ENCODE data around the gene PLPP6.

DNA sequence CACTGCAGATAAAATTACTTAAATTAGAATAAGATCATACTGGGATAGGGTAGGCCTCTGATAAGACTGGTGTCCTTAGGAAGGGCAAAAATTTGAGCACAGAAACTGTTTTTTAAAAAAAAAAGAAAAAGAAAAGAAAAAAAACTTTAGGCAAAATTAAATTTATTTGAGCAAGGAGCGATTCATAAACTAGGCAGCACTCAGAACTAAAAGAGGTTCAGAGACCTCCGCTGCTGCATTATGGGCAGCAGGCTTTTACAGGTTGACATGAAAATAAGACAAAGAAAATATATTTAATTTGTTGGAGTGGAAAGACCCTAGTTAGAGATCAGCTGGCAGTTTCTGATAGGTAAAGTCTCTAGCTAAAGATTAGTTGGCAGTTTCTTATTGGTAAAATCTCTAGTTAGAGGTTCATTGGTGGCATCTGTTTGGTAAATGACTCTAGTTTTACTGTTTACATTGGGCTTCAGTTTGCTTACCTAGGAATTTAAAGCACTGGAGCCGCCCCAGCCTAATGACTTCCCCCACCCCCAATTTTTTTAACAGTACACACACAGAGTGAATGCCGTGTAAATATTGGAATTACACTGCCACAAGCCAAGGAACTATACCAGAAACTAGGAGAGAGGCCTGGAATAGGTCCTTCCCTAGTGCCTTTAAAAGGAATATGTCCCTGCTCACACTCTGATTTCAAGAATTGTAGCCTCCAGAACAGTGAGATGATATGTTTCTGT, 4.5 kb upstream of the PLPP6 start:
- TF ChIP-seq, protein P1, sequence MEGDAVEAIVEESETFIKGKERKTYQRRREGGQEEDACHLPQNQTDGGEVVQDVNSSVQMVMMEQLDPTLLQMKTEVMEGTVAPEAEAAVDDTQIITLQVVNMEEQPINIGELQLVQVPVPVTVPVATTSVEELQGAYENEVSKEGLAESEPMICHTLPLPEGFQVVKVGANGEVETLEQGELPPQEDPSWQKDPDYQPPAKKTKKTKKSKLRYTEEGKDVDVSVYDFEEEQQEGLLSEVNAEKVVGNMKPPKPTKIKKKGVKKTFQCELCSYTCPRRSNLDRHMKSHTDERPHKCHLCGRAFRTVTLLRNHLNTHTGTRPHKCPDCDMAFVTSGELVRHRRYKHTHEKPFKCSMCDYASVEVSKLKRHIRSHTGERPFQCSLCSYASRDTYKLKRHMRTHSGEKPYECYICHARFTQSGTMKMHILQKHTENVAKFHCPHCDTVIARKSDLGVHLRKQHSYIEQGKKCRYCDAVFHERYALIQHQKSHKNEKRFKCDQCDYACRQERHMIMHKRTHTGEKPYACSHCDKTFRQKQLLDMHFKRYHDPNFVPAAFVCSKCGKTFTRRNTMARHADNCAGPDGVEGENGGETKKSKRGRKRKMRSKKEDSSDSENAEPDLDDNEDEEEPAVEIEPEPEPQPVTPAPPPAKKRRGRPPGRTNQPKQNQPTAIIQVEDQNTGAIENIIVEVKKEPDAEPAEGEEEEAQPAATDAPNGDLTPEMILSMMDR (IDR thresholded peaks at IDR 0.05) = no peak
- TF ChIP-seq POLR2AphosphoS5 (IDR thresholded peaks at IDR 0.05; ENCODE audit: low read depth, low read length) (no peak), TCF7L2 (IDR thresholded peaks at IDR 0.05; ENCODE audit: low read depth, low read length) (no peak), SIN3A (IDR thresholded peaks at IDR 0.05; ENCODE audit: borderline replicate concordance, insufficient read depth, low read depth, low read length) (no peak)
- TF ChIP-seq, protein P2, sequence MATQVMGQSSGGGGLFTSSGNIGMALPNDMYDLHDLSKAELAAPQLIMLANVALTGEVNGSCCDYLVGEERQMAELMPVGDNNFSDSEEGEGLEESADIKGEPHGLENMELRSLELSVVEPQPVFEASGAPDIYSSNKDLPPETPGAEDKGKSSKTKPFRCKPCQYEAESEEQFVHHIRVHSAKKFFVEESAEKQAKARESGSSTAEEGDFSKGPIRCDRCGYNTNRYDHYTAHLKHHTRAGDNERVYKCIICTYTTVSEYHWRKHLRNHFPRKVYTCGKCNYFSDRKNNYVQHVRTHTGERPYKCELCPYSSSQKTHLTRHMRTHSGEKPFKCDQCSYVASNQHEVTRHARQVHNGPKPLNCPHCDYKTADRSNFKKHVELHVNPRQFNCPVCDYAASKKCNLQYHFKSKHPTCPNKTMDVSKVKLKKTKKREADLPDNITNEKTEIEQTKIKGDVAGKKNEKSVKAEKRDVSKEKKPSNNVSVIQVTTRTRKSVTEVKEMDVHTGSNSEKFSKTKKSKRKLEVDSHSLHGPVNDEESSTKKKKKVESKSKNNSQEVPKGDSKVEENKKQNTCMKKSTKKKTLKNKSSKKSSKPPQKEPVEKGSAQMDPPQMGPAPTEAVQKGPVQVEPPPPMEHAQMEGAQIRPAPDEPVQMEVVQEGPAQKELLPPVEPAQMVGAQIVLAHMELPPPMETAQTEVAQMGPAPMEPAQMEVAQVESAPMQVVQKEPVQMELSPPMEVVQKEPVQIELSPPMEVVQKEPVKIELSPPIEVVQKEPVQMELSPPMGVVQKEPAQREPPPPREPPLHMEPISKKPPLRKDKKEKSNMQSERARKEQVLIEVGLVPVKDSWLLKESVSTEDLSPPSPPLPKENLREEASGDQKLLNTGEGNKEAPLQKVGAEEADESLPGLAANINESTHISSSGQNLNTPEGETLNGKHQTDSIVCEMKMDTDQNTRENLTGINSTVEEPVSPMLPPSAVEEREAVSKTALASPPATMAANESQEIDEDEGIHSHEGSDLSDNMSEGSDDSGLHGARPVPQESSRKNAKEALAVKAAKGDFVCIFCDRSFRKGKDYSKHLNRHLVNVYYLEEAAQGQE (IDR thresholded peaks at IDR 0.05; ENCODE audit: insufficient read depth in 1 of 2, low read depth in 2 of 2, low read length in 1 of 2) = no peak
